IPS-11a (cell line): Measurements from ENCODE around the gene GPT2.
"Not testable (repeated sequence)": the region's sequence is repeated elsewhere in the genome, so short reads cannot be mapped to it uniquely, and the experiment has no call there.

ENCODE experiments used
- H3K4me3 ChIP-seq: one replicate; pipeline ENCODE4 v1.5.1; 2013; ENCODE audit warnings: low read depth, low read length, control low read depth

The GPT2 gene

DNA sequence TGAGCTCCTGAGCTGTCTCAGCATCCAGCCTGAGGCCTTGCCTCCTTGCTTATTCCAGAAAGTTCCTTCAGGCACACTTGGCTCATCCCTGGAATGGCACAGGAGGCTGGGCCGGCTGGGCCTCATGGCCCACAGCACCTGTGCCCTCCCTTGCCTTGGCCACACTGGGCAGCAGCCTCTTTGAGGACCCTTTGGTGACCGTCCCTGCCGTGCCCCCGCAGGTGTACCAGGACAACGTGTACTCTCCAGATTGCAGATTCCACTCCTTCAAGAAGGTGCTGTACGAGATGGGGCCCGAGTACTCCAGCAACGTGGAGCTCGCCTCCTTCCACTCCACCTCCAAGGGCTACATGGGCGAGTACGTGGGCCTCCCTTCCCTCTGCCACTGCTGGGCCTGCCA, 34.2 kb downstream of the GPT2 start:
- no peak overlapping the region for H3K4me3 ChIP-seq

DNA sequence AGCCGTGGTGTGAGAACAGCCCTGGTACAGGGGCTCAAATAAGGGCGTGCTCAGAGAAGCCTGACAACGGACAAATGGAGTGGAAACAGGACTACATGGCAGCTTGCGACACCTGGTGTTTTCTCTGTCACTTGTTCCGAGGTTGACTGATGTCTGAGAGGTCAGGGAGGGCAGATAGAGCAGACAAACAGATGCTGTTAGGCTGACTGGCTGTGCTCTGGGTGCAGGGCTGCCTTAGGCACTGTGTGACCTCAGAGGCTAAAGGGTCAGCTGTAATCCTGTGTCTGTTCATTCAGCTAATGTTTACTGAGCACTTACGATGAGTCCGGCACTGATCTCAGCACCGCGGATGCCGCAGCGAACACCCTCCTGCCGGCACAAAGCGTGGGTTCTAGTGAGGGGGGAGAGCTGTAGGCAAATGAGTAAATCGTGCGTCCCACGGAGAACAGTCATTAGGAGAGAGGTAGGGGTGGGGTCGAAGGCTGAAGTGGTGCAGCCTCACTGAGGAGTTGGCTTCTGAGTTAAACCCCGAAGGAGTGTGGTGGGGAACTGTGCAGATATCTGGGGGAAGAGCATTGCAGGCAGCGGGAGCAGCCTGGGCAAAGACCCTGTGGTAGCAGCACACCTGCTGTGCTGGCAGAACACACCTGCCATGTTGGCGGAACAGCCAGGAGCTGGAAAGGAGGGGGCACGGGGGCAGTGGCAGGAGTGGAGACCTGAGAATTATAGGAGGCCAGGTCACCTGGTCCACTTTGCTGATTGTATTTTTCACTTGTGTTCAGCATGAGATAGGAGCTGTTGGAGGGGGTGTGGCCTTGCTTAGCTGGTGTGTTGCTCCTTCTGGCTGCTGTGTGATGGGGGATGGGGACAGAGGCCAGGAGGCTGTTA, 35.0 kb downstream of the GPT2 start:
- H3K4me3 ChIP-seq, result no peak overlapping the region

DNA sequence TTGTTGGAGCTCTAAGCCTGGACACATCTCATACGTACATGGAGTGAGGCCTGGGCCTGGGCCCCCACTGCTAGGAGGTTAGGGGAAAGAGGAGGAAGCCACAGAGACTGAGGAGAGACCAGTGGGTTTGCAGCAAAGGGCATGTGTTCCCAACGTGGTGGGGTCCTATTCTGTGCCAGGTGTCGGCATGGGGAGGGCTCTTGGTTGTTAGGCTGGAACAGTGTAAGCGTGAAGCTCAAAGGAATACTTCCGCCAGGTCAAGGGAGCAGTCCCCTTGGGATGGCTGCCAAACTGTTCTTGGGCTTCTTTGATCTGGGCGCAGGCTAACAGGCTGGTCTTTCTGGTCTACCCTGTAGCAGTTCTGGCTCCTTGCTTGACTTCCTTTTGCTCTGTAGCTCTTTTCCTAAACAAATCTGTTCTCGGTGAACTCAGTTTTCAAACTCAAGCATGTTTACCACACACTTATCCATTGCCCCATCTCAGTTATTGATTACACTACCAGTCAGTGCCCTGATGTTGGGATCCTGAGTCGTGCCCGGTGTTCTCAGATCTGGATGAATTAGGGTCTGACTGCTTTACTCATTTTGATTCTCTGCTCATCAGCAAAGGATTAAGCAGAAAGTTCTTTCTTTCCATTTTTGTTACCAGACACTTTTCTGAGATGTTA, 36.4 kb downstream of the GPT2 start:
- no peak overlapping the region for H3K4me3 ChIP-seq

DNA sequence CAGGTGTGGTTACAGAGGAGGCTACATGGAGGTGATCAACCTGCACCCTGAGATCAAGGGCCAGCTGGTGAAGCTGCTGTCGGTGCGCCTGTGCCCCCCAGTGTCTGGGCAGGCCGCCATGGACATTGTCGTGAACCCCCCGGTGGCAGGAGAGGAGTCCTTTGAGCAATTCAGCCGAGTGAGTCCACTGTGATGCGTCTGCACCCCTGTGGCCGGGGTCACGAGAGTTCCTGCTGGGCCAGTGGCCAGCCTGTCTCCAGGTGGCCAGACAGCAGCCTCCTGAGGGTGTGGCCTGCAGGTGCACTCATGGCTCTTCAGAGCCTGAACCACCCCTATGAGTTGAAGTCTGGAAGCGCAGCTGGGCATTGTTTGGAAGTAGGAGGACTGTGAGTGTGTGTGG, 38.1 kb downstream of the GPT2 start:
- H3K4me3 ChIP-seq, result no peak overlapping the region

GRCh38 chr16:46923513-46924295, 39.5 kb downstream of the GPT2 start:
- H3K4me3 ChIP-seq, result no peak overlapping the region

DNA sequence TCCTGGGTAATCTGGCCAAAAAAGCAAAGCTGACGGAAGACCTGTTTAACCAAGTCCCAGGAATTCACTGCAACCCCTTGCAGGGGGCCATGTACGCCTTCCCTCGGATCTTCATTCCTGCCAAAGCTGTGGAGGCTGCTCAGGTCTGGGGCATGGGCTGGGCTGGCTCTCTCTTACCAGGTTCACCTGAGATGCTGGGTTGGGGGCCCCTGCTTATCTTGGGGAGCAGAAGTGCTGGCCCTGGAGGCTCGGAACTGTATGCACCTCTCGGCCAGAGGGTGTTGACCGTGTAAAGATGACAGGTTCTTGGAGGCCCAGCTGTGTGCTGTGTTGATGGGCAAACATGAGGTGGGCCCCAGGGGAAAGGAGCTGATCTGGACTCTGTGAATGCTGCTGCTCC, 40.2 kb downstream of the GPT2 start:
- no peak overlapping the region for H3K4me3 ChIP-seq

- no peak overlapping the region for H3K4me3 ChIP-seq
These were observed 42.5 kb downstream of the GPT2 start for GRCh38 chr16:46926470-46927225.

DNA sequence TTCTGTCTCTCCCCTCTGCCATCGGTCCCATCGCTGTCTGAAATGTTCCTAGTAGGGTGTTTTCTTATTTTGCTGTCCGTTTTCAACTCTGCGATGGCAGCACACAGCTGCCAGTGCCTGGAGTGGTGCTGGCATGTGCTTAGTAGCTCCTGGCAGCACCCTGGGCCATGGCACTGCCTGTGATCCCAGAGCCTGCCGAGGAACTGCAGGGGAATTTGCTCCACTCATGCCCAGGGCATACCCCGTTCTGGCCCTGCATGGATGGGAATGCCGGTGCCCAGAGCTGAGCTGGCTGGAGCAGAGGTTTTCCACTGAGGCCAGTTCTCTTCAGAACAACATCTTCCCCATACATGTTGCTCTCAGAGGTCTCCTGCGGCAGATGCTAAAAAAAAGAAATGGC, 43.1 kb downstream of the GPT2 start:
- H3K4me3 ChIP-seq, result no peak overlapping the region

- H3K4me3 ChIP-seq, result no peak overlapping the region
These were observed 44.6 kb downstream of the GPT2 start for GRCh38 chr16:46928811-46929210.

DNA sequence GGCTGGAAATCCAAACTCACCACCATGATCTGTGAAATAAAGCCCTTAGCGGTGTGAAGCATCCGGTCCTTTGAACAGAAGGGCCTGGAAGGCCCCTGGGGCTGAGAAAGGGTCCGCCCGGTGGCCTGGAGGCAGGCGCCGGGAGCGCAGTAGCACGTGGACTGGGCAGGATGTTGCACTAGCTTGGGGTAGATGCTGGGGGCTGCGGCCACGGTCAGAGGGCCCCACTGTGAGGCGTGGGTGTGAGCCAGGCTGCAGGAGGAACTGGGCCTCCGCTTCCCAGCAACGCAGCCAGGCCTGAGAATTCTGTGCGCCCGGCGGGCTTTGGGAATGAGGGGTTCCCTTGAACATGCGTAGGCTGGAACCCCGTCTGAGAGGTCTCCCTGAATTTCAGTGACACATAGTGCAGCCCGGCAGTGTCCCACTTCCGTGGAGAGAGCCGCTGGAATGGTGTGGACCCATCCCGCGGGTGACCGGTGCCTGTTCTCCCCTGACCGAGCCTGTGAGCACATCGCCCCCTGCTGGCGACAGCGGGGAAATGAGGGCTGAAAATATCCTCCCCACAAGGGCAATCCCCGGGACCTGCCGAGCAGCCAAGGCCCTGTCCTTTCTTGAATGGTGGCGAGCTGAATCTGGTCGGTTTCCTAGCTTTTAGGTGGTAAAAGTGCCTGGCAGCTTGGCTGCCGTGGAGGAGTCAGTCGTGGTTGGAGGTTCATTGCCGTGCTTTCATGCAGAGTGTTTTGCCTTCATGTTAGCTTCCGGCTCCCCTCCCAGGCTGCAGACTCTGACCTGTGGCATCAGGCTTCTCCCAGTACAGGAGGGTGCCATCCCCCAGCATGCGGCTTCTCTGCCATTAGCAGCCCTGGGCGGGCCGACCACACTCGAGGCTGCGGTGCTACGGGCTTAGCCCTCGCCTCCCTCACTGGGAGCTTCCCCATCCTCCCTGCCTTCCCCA, 45.5 kb downstream of the GPT2 start:
- H3K4me3 ChIP-seq, result no peak overlapping the region

- no peak overlapping the region for H3K4me3 ChIP-seq
These were observed 46.7 kb downstream of the GPT2 start for GRCh38 chr16:46930861-46931260.

DNA sequence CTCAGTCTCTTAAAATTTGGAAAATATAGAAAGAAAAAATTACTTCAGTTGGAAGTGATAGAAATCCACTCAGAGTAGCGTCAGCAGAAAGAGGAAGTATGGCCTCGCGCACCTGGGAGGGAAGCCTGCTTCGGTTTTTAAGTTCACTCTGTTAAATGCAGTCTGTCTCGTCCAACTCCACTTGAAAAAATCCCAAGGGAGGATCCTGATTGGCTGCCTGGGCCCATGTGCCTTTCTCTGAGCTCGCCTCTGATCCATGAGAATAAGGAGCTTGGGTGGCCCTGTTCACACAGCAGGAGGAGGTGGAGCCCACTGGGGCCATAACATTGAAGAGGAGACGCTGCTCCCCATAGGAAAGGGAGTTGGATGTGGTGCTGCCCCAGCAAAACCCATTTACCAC, 48.6 kb downstream of the GPT2 start:
- H3K4me3 ChIP-seq, result no peak overlapping the region

GRCh38 chr16:46937536-46937935, 53.4 kb downstream of the GPT2 start:
- H3K4me3 ChIP-seq, result no peak overlapping the region

DNA sequence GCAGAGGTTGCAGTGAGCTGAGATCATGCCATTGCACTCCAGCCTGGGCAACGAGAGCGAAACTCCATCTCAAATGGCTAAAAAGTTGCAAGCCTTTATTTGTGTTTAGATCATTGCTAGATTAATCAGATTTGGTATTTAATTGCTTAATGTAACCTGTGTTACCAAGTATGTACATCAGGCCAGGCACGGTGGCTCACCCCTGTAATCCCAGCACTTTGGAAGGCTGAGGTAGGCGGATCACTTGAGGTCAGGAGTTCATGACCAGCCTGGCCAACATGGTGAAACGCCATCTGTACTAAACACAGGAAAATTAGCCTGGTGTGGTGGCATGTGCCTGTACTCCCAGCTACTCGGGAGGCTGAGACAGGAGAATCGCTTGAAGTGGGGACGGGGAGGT, 60.6 kb downstream of the GPT2 start:
- not testable (repeated sequence) for H3K4me3 ChIP-seq

- H3K4me3 ChIP-seq, result no peak overlapping the region
These were observed 63.9 kb downstream of the GPT2 start for GRCh38 chr16:46947900-46948547.

- no peak overlapping the region for H3K4me3 ChIP-seq
These were observed 64.5 kb downstream of the GPT2 start for GRCh38 chr16:46948548-46949166.

DNA sequence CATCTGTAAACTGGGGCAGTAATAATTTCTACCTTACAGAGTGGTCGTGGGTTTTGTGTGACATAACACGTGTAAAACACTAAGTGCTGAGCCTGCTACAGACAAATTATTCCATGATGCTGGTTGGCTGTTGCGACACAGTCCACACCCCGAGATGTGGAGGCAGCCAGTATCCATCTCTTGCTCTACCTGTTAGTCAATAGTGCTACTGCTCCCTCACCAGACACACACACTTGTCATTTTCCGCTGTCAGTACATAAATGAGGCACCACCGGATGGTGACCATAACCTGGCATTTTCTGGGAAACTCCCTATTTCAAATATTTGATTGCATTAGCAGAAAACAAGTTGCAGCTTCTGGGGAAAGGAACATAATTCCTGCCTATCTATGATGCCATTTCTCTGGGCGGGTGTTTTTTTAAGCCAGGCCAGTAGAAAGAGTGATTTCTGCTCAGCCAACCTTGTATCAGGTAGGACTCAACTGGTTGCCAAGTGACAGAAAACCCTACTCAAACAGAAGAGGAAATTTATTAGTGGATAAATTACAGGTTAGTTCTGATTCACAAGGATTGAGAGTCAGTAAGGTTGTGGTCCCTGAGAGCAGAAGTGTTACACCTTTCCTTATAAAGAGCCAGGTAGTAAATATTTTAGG, 65.2 kb downstream of the GPT2 start:
- no peak overlapping the region for H3K4me3 ChIP-seq

DNA sequence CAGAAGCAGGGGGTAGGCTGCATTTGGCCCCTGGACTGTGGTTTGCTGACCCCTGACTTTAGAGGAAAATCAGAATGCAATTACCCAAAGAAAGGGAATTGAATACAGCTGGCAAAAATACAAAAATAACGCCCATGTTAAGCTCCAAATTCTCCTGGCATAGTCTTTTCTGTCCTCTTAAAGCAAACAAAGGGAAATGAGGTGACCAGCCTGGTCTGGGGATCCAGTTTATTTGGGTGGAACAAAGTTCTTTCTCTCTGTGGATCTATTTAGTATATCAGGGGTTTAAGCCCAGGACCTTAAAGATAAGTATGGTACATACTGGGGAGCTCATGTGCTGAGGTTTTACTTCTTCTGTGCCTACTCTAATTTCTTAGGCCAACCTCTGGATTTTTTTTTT, 65.8 kb downstream of the GPT2 start:
- H3K4me3 ChIP-seq, result no peak overlapping the region
